ENCODE data around the gene TFAP2E. TPM values are rescaled to one million over a fixed set of nuclear protein-coding genes. Genes with fewer than 3 reads are reported as not detected.

Gene TFAP2E
- total and polyA plus RNA-seq, 2 experiments from 2014 or later = 0.81 TPM; not detected in 1

DNA sequence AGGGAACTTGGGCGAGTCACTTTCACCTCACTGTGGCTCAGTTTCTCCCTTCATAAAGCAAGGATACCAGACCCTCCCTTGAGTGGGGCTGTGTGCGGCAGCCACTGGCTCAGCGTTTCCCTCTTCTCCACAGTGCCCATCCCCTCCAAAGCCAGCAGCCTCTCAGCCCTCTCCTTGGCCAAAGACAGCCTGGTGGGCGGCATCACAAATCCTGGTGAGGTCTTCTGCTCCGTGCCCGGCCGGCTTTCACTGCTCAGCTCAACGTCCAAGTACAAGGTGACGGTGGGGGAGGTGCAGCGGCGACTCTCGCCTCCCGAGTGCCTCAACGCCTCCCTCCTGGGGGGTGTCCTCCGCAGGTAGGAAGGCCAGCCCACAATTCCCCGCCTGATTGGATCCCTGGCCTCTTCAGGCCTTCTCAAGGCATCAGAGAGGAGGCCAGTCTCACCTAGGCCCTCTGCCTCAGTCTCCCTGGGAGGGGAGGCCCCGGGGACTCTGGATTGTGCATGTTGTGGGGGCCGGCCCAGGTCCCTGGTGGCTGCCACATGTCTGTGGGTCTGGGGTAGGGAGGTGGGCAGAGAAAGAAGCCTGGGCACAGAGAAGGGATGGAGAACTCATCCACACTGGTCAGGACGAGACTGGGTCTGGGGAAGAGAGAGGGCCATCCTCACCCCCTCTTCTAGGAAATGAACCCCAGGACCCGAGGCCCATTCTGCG is 15.2 kb downstream of the TFAP2E start:
- H3K9me2 ChIP-seq (replicated peaks; ENCODE audit: insufficient read depth) = no peaks in the 10 kb centered on the region
- no peaks in the 10 kb centered on the region for H3K4me1 ChIP-seq (ENCODE audit: insufficient read depth)
- H3K79me2 ChIP-seq = no peaks in the 10 kb centered on the region
- no peaks in the 10 kb centered on the region for H3K27me3 ChIP-seq
- H3K4me2 ChIP-seq = no peak overlapping the region
- TF ChIP-seq EZH2 (IDR thresholded peaks at IDR 0.05; ENCODE audit: borderline replicate concordance) (no peak), EZH2phosphoT487 (IDR thresholded peaks at IDR 0.05; ENCODE audit: low read depth, severe bottlenecking, unreplicated experiment) (no peak)
- TF ChIP-seq, protein P1, sequence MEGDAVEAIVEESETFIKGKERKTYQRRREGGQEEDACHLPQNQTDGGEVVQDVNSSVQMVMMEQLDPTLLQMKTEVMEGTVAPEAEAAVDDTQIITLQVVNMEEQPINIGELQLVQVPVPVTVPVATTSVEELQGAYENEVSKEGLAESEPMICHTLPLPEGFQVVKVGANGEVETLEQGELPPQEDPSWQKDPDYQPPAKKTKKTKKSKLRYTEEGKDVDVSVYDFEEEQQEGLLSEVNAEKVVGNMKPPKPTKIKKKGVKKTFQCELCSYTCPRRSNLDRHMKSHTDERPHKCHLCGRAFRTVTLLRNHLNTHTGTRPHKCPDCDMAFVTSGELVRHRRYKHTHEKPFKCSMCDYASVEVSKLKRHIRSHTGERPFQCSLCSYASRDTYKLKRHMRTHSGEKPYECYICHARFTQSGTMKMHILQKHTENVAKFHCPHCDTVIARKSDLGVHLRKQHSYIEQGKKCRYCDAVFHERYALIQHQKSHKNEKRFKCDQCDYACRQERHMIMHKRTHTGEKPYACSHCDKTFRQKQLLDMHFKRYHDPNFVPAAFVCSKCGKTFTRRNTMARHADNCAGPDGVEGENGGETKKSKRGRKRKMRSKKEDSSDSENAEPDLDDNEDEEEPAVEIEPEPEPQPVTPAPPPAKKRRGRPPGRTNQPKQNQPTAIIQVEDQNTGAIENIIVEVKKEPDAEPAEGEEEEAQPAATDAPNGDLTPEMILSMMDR (IDR thresholded peaks at IDR 0.05; ENCODE audit: poor library complexity) = no peak
- H4K20me1 ChIP-seq (ENCODE audit: insufficient read depth, poor library complexity, severe bottlenecking) = no peaks in the 10 kb centered on the region
- no peaks in the 10 kb centered on the region for H3K9me3 ChIP-seq (ENCODE audit: low read depth)
- H2AFZ ChIP-seq = no peak overlapping the region
- no peaks in the 10 kb centered on the region for H3K36me3 ChIP-seq (replicated peaks; ENCODE audit: insufficient read depth, low read depth)
- no peak overlapping the region for H3K4me3 ChIP-seq
- no peak for DNase-seq (ENCODE audit: low spot score)
- H3K27ac ChIP-seq = no peak overlapping the region
- WGBS (ENCODE audit: low lambda C conversion rate, missing lambda C conversion rate) = 70% methylated on average over 21 of the region's 21 CpGs

DNA sequence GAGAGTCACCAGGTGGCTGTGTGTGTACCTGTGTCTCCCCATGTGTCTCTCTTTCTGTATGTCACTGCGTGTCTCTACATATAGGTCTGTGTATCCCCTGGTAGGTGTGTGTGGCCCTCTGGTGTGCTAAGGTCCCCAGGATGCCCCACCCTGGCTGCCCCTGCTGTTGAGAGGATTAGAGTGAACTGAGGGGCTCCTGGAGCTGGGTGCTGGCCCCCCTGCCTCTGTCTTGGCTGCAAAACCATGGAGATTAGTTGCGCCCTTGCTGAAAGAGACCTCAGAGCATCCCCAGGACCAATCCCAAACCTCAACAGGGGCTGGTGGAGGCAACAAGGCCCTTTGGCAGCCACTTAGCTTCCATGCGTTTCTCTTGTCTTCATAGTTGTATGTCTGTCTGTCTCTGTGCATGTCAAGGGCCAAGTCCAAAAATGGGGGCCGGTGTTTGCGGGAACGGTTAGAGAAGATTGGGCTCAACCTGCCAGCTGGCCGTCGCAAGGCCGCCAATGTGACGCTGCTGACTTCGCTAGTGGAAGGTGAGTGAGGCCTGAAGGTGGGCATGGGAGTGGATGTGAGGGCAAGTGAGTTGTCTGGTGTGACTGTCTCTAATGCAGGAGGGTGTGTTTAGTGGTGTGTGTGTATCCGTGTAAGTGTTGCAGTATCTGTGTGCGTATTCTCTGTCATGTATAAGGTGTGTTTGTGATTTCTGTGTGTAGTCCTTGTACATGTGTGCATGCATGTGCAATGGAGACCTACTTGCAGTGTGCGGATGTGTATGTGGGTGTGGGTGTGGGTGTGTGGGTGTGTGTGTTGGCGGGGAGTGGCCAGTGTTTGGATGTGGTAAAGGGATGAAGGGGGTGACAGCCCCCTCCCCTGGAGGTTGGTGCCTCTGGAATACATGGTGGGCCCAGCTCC is 16.7 kb downstream of the TFAP2E start:
- H3K4me2 ChIP-seq = no peak overlapping the region
- TF ChIP-seq, protein P1 (IDR thresholded peaks at IDR 0.05; ENCODE audit: poor library complexity) = no peak
- TF ChIP-seq EZH2 (IDR thresholded peaks at IDR 0.05; ENCODE audit: borderline replicate concordance) (no peak), EZH2phosphoT487 (IDR thresholded peaks at IDR 0.05; ENCODE audit: low read depth, severe bottlenecking, unreplicated experiment) (no peak)
- H3K27me3 ChIP-seq = no peaks in the 10 kb centered on the region
- H3K27ac ChIP-seq = no peak overlapping the region
- no peak overlapping the region for H3K4me3 ChIP-seq
- H3K79me2 ChIP-seq = no peaks in the 10 kb centered on the region
- no peak for DNase-seq (ENCODE audit: low spot score)
- H2AFZ ChIP-seq = no peak overlapping the region
- over 99% methylated on average over 15 of the region's 15 CpGs for WGBS (ENCODE audit: low lambda C conversion rate, missing lambda C conversion rate)
- no peaks in the 10 kb centered on the region for H4K20me1 ChIP-seq (ENCODE audit: insufficient read depth, poor library complexity, severe bottlenecking)
- no peaks in the 10 kb centered on the region for H3K9me2 ChIP-seq (replicated peaks; ENCODE audit: insufficient read depth)
- H3K4me1 ChIP-seq (ENCODE audit: insufficient read depth) = no peaks in the 10 kb centered on the region
- H3K36me3 ChIP-seq (replicated peaks; ENCODE audit: insufficient read depth, low read depth) = no peaks in the 10 kb centered on the region
- no peaks in the 10 kb centered on the region for H3K9me3 ChIP-seq (ENCODE audit: low read depth)

DNA sequence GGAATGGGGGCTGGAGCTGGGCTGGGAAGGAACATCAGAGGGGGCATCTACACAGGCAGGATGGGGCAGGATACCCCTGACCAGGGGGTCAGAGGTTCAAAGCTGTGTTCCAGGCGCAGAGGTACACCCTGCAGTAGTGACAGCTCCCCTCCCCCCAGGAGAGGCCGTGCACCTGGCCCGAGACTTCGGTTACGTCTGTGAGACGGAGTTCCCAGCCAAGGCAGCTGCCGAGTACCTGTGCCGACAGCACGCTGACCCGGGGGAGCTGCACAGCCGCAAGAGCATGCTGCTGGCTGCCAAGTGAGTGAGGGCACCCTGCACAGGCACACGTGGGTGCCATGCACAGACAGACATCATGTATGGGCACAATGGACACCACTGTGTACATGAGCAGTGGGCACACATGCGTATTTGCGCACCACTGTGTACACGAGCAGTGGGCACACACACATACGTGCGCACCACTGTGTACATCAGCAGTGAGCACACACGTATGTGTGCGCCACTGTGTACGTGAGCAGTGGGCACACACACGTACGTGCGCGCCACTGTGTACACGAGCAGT is 17.4 kb downstream of the TFAP2E start:
- Histone ChIP-seq H3K27ac (no peak overlapping the region), H3K4me2 (no peak overlapping the region), H3K4me3 (no peak overlapping the region), H4K20me1 (ENCODE audit: insufficient read depth, poor library complexity, severe bottlenecking) (no peaks in the 10 kb centered on the region), H3K27me3 (no peaks in the 10 kb centered on the region), H3K4me1 (ENCODE audit: insufficient read depth) (no peaks in the 10 kb centered on the region), H3K79me2 (no peaks in the 10 kb centered on the region), H2AFZ (no peak overlapping the region), H3K9me2 (replicated peaks; ENCODE audit: insufficient read depth) (no peaks in the 10 kb centered on the region), H3K36me3 (replicated peaks; ENCODE audit: insufficient read depth, low read depth) (no peaks in the 10 kb centered on the region), H3K9me3 (ENCODE audit: low read depth) (no peaks in the 10 kb centered on the region)
- DNase-seq (ENCODE audit: low spot score) = no peak
- no peak for TF ChIP-seq EZH2 (IDR thresholded peaks at IDR 0.05; ENCODE audit: borderline replicate concordance)
- no peak for TF ChIP-seq EZH2phosphoT487 (IDR thresholded peaks at IDR 0.05; ENCODE audit: low read depth, severe bottlenecking, unreplicated experiment)
- TF ChIP-seq, protein P1 (IDR thresholded peaks at IDR 0.05; ENCODE audit: poor library complexity) = no peak
- WGBS (ENCODE audit: low lambda C conversion rate, missing lambda C conversion rate) = 99% methylated on average over 25 of the region's 25 CpGs
